ENCODE data around the gene LTA.

DNA sequence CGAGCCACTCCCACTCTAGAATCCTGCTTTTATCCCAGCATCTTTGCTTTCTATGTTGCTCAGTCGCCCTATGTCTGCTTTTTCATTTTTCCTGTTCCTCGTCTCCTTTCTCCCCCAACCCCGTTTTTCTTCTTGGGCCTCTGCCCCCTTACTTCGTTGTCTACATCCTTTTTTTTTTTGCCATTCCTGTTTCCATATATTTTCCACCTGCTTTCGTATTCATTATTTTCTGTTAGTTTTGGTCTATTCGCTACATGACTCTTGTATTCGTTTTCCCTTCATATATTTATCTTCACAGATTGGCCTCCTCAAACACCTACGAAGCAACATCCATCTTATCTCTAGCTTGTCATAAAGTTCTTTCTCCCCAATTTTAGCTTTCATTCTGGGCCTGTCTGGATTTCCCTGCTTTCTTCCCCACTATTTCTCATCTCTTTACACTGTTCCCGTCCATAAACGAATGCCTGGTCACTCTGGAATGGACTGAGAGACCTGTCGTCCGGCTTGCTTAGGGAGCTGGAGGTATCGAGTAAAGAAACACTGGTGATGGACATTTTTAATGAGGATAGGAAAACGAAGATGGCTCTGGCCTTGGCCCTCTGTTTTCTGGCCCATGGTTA is 49.3 kb downstream of the LTA start:
- TF ChIP-seq ZNF707 (tag by site-specific recombination; IDR thresholded peaks at IDR 0.05) (no peak), ZBTB20 (tag by site-specific recombination; IDR thresholded peaks at IDR 0.05) (no peak)
